ENCODE measurements around the gene GALNT11. TPM values are rescaled to one million over a fixed set of nuclear protein-coding genes. Genes with fewer than 3 reads are reported as not detected.

Gene GALNT11
- total RNA-seq, 2 donors from 2014 or later = 25.1 to 28.6 TPM

DNA sequence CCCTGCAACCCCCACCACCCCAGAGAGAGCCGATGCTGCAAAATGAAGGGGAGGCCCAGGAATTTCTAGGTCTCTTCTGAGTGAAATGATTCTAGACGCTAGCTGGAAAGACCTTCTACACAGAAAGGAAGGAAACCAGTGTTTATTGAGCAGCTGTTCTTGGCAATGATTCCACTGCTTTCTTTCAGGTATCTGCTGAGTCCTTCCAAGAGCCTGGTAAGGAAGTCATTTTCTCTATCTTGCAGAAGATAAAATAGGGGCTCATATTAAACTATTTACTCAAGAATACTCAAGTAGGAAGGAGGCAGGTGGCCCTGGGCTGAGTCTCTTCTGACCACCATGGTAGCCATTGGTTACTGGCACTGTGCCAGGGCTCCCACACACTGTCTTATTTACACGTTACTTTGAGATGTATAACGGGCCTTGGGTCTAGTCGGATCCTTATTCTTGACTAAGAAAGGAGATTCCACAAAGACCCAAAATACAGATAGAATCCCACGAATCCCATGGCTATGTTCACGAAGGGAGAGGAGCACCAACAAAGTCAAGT is 112.1 kb downstream of the GALNT11 start:
- Histone ChIP-seq H3K4me1 (peaks cover 0 to 21% of the 10 kb centered on the region in 2 donors), H3K36me3 (peaks cover 49% of the 10 kb centered on the region), H3K27me3 (no peaks in the 10 kb centered on the region), H3K27ac (no peak overlapping the region), H3K9me3 (no peaks in the 10 kb centered on the region), H3K4me3 (no peak overlapping the region)
- TF ChIP-seq CTCF (IDR thresholded peaks at IDR 0.05) = no peak
- no peak for DNase-seq (ENCODE audit: low spot score)

DNA sequence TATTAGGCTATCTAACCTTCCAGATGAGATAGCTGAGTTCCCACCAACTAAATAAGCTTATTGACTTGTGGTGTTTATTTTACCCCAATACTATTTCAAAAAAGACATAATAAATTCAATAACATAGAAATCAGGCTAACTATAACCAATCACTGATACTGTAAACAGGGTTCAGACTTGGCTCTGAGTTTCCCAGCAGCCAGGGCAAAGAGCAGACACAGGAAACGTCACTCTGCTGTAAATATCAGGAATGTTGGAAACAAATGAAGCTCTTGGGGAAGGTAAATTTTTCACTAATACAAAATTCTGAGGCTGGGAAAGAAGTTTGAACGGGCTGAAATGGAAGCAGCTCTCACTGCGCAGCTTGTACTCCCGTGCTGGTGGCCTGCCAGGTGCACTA is 114.6 kb downstream of the GALNT11 start:
- peaks cover 0 to 27% of the 10 kb centered on the region in 2 donors for H3K4me1 ChIP-seq
- H3K4me3 ChIP-seq = no peak overlapping the region
- TF ChIP-seq CTCF (IDR thresholded peaks at IDR 0.05) = no peak
- no peak overlapping the region for H3K27ac ChIP-seq
- no peaks in the 10 kb centered on the region for H3K27me3 ChIP-seq
- peaks cover 60% of the 10 kb centered on the region for H3K36me3 ChIP-seq
- no peaks in the 10 kb centered on the region for H3K9me3 ChIP-seq
- no peak for DNase-seq (ENCODE audit: low spot score)

- no peak overlapping the region for H3K4me3 ChIP-seq
- TF ChIP-seq CTCF (IDR thresholded peaks at IDR 0.05) = no peak
- H3K36me3 ChIP-seq = peaks cover 60% of the 10 kb centered on the region
- no peak for DNase-seq (ENCODE audit: low spot score)
- no peak overlapping the region for H3K27ac ChIP-seq
- no peaks in the 10 kb centered on the region for H3K27me3 ChIP-seq
- no peaks in the 10 kb centered on the region for H3K9me3 ChIP-seq
- H3K4me1 ChIP-seq = peaks cover 0 to 31% of the 10 kb centered on the region in 2 donors
These were observed 115.1 kb downstream of the GALNT11 start for GRCh38 chr7:152140560-152140959.

DNA sequence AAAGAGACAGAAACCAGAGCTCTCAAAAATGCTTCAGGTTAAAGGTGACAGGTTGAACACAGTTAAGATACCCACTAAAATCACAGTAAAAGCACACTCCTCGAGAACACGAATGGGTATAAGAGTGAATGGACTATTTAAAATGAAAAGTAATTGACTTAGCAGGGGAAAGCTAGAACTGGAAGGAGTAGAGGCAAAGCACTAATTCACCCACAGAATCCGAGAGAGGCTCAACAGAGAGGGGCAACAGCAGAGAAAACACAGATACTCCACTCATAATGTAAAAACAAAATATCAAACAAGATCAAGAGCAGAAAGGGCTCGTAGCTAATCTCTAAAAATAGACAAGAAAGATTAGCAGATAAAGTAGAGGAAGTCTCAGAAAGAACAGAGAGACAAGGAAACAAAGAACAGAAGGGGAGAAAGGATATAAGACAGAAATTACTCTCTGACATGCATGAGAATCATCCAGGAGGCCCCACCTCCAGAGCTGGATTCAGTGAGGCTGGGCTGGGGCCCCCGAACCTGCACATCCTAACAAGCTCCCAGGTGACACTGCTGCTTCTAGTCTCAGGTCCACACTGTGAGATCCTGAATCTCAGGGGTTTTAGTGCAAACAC is 117.6 kb downstream of the GALNT11 start:
- TF ChIP-seq CTCF (IDR thresholded peaks at IDR 0.05) = no peak
- H3K4me3 ChIP-seq = no peak overlapping the region
- DNase-seq (ENCODE audit: low spot score) = no peak
- no peak overlapping the region for H3K27ac ChIP-seq
- peaks cover 0 to 21% of the 10 kb centered on the region in 2 donors for H3K4me1 ChIP-seq
- H3K9me3 ChIP-seq = no peaks in the 10 kb centered on the region
- H3K27me3 ChIP-seq = no peaks in the 10 kb centered on the region
- peaks cover 71% of the 10 kb centered on the region for H3K36me3 ChIP-seq

DNA sequence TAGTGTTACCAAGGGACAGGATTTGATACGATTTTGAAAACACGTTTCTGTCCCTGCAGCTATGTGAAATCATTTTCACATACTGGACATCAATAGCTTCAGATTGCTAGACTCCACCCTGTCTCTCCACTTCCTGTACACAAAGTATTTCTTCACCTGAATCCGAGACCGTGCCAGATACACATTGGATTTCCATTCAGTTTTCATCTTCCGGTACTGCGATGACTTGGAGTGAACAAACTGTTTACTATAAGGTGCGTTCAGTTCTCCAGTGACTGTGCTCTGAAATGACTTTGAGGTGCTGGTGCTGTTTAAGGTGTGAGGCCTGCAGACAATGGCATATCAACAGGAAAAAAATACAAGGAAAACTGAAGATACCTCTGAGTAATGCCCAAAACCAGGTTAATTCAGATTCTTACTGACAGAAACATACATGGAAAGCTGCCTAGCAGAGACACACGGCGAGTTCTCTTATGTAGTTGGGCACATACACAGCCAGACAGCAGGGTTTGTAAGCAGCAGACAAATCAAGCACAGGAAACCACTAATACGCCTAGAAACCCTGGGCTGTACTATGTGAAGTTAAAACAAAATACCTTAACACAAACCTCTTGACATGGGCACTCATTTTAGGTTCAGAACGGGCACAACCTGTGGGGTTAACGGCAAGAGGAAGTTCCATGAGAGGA is 119.2 kb downstream of the GALNT11 start:
- no peaks in the 10 kb centered on the region for H3K9me3 ChIP-seq
- peaks cover 71% of the 10 kb centered on the region for H3K36me3 ChIP-seq
- peaks cover 0 to 21% of the 10 kb centered on the region in 2 donors for H3K4me1 ChIP-seq
- H3K27ac ChIP-seq = no peak overlapping the region
- H3K4me3 ChIP-seq = no peak overlapping the region
- no peak for DNase-seq (ENCODE audit: low spot score)
- H3K27me3 ChIP-seq = no peaks in the 10 kb centered on the region
- no peak for TF ChIP-seq CTCF (IDR thresholded peaks at IDR 0.05)
